Measurements from ENCODE around the gene THSD7A.

The THSD7A gene

DNA sequence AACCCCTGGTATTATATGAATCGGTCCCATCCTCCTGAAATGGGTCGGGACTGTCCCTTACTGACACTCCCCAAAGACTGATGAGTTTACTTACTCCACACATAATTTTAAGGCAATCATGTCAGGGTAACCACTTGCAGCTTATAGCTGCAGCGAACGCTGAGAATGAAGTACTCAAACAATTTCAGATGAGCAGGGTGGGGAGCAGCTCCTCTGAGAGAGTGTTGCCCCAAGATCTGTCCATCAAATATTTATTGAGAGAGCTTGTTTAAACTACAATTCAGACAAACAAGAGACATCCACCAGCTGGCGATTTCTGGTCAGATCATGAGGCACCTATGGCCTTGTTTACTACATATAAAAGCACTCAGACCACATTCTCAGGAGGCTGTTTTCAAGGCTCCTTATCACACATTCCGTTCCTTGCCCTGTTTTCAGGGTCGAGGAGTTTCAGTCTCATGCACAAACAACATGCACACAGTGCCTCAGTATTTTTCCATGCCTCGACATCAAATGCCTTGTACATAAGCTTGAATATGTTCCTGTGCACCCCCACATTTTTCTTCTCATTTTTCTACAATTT, 80.1 kb downstream of the THSD7A start:
- no peak for DNase-seq (ENCODE audit: low read depth in 2 of 2)

GRCh38 chr7:11751315-11751714, 80.7 kb downstream of the THSD7A start:
- no peak for DNase-seq (ENCODE audit: low read depth in 2 of 2)

GRCh38 chr7:11750191-11750590, 81.8 kb downstream of the THSD7A start:
- no peak for DNase-seq (ENCODE audit: low read depth in 2 of 2)

GRCh38 chr7:11749629-11750028, 82.4 kb downstream of the THSD7A start:
- DNase-seq (ENCODE audit: low read depth in 2 of 2) = no peak

DNA sequence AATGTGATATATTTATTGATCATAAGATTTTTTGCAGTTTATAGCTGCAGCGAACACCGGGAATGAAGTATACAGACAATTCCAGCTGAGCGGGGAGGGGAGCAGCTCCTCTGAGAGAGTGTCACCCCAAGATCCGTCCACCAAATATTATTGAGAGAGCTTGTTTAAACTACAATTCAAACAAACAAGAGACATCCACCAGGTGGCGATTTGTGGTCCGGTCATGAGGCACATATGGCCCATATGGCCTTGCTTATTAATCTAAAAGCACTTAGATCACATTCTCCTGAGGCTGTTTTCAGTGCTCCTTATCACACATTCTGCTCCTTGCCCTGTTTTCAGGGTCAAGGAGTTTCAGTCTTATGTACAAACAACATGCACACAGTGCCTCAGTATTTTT, 83.1 kb downstream of the THSD7A start:
- no peak for DNase-seq (ENCODE audit: low read depth in 2 of 2)

DNA sequence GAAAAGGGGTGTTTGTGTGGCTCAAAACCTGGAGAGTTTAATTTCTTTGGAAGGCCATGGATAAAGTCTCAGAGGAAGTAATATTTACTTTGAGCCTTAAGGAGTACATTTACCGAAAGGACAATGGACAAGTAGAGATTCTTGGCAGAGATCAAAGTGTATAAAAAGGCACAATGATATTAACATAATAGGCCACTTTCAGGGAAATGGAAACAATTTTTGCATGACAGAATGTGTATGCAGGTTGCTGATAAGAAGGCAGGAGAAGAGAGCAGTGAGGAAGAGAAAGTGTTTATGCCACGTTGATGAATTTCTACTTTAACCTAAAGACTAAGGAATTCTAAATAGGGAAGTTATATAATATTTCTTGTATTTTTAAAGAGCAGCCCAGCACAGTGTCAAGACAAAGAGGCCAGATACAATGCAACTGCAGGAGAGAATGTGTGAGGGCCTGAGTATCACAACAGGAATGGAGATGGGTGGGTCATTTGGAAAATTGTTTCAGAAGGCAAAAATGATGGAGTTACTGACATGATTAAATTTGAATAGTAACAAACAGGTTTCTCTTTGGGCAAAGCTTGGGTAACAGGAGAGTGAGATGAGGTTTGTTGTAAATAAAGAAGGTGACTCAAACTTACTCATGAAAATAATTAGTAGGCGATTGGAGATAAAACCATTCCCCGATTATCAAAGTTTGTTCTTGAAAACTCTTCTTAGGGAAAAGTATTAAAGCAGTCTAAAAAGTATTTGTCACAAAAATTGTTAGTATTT, 84.1 kb downstream of the THSD7A start:
- no peak for DNase-seq (ENCODE audit: low read depth in 2 of 2)

GRCh38 chr7:11746591-11746990, 85.4 kb downstream of the THSD7A start:
- DNase-seq (ENCODE audit: low read depth in 2 of 2) = no peak

DNA sequence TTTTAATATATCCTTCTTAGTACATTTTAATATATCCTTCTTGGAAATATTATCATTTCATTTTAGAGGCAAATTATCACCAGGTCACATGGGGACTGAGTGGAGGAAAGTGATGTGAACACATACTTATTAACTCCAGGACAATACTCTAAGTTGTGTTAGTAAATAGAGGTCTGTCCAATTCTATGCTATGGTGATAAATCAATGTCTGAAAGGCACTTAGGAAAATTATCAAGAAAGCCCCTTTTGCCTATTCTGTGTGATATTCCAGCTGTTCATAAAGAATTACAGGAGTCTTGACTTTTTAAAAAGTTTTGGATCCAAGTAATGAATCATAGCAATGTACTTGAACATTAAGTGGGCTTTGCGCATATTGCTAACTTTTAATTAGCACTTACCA, 88.5 kb downstream of the THSD7A start:
- DNase-seq (ENCODE audit: low read depth in 2 of 2) = no peak

DNA sequence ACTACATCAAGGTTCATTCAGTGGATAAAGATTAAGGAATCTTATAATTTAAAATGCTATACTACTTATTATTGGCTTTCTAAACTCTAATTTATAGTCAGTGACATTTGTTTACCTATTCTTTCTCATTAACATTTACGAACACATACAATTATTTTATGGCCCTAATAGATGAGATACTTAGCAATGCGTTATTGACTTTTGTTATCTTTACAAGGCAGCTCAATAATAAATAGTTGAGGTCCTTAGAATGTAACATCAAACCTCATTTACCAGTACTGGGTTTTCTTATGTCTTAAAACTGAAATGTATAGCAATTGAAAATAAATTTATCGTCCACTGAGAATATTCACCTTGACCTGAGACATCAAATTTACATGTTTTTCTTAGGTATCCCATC, 89.0 kb downstream of the THSD7A start:
- no peak for DNase-seq (ENCODE audit: low read depth in 2 of 2)

GRCh38 chr7:11742496-11742895, 89.5 kb downstream of the THSD7A start:
- DNase-seq (ENCODE audit: low read depth in 2 of 2) = no peak

DNA sequence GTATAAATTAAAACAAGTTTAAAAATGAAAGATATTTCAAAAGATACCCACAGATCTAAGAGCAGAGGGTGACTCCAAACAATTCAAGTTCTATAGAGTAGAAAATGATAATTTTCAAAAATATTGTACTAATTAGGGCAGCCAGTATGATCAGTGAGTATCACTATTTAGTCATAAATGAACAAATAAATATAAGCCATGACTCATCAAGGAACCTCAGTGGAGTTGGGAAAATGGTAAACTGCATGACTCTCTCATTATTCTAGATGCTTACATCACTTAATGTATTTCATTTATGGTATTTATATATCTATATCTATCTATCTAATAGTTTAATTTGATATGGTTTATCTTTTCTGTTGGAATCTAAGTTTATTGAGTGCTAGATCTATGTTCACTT, 94.3 kb downstream of the THSD7A start:
- no peak for DNase-seq (ENCODE audit: low read depth in 2 of 2)

DNA sequence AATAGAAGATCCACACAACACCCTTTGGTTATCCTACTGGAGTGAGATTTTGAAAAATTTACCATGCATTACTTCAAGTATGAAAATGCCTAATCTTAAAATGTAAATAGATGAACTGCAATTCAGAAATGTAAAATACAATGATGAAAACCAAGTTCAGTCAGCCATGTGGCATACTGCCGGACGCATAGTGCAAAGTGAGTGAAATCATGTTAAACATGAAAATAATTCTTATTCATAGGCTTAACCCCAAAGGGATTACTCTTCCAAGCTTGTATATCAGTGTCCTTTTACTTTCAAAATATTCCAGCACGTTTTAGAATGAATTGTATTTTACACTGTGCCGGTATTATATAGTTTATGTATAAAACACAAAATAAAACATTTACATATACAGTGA, 99.8 kb downstream of the THSD7A start:
- DNase-seq (ENCODE audit: low read depth in 2 of 2) = no peak

- no peak for DNase-seq (ENCODE audit: low read depth in 2 of 2)
Observed at GRCh38 chr7:11730725-11731124, 101.3 kb downstream of the THSD7A start.

DNA sequence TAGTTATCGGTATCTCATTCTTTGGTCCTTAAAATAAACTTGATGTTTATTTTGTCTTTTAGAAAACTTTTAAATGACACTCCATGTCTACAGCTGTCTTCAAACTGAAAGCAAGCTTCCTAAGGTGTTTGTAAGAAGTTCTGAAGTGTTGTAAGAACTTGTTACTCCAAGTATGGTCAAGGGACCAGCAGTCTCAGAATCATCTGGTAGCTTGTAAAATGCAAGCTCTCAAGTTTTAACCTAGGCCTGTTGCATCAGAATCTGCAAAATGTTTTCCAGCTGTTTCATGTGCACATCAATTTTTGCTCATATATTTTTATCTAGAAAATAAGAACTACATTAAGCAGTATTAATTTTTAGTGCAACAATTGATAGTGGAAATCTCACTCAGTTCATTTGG, 104.1 kb downstream of the THSD7A start:
- no peak for DNase-seq (ENCODE audit: low read depth in 2 of 2)

- no peak for DNase-seq (ENCODE audit: low read depth in 2 of 2)
Observed at GRCh38 chr7:11726794-11727155, 105.2 kb downstream of the THSD7A start.

- DNase-seq (ENCODE audit: low read depth in 2 of 2) = no peak
Observed at GRCh38 chr7:11726001-11726793, 105.8 kb downstream of the THSD7A start.

- no peak for DNase-seq (ENCODE audit: low read depth in 2 of 2)
Observed at GRCh38 chr7:11716185-11716584, 115.8 kb downstream of the THSD7A start.

- DNase-seq (ENCODE audit: low read depth in 2 of 2) = no peak
Observed at GRCh38 chr7:11714676-11715075, 117.3 kb downstream of the THSD7A start.

- DNase-seq (ENCODE audit: low read depth in 2 of 2) = no peak
Observed at GRCh38 chr7:11714205-11714604, 117.8 kb downstream of the THSD7A start.

DNA sequence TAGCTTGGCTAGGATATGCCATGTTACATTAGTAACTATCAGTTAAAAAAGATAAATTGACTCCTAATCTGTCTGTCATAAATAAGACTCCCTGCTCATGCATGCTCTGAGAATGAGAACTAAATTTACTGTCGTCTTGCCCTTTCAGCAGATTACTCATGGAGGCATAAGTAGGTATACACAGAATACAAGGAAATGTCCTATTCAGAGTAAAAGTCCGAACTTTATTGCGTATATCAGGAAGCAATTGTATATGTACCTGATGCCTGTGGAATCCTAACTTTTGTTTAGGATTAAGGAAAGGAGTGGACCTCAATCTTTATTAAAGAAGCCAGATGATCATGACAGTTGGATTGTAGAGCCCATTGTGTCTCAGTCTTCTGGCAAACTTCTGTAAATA, 118.6 kb downstream of the THSD7A start:
- DNase-seq (ENCODE audit: low read depth in 2 of 2) = no peak

GRCh38 chr7:11710377-11710776, 121.6 kb downstream of the THSD7A start:
- no peak for DNase-seq (ENCODE audit: low read depth in 2 of 2)

- DNase-seq (ENCODE audit: low read depth in 2 of 2) = no peak
Observed at GRCh38 chr7:11709196-11709595, 122.8 kb downstream of the THSD7A start.

DNA sequence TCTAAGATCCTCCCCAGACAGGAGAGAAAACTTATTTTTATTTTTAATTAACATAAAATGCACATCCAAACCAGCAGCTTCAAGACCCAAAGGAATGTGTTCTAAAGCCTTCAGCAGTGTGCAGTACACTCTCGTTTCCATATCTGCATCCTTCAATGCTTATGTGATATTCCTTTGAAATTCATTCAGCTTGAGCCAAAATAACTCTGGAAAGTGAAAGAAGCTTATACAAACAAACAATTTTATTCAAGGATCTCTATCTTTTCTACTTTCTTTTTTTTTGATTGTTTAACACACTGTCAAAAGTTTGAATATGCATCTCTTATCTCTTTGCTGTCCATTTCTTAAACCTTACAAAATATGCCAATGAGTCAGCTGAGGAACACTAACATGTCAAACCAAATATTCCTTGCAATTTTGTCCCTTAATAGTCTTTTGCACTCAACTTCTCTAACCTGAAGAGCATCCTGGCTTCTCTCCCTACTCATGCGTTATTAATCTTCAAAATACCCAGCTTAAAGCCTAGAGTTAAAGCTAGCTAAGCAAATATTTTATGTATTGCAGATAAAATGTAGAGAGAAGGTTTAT, 124.3 kb downstream of the THSD7A start:
- DNase-seq (ENCODE audit: low read depth in 2 of 2) = no peak
